ENCODE results near the gene LYZL6.
"Not testable (repeated sequence)": the region's sequence is repeated elsewhere in the genome, so short reads cannot be mapped to it uniquely, and the experiment has no call there.

LYZL6 gene

GRCh38 chr17:35944151-35944550, 638 bp upstream of the LYZL6 start:
- DNase-seq = no peak

- no peak for DNase-seq
Observed at GRCh38 chr17:35942588-35943186, 826 bp downstream of the LYZL6 start.

- not testable (repeated sequence) for DNase-seq
Observed at GRCh38 chr17:35938492-35938891, 5.0 kb downstream of the LYZL6 start.

GRCh38 chr17:35936063-35936462, 7.5 kb downstream of the LYZL6 start:
- no peak for DNase-seq

GRCh38 chr17:35934760-35935159, 8.8 kb downstream of the LYZL6 start:
- DNase-seq = no peak

- no peak for DNase-seq
Observed at GRCh38 chr17:35932586-35932985, 10.9 kb downstream of the LYZL6 start.

GRCh38 chr17:35931794-35932425, 11.6 kb downstream of the LYZL6 start:
- DNase-seq = no peak

GRCh38 chr17:35930211-35931065, 13.1 kb downstream of the LYZL6 start, which contains the start of gene RDM1:
RDM1 (minus strand) TSS chr17:35930773; CDS start chr17:35930727, 46 bp downstream.
- DNase-seq = peak; percentile 95

- no peak for DNase-seq
Observed at GRCh38 chr17:35927714-35928113, 15.8 kb downstream of the LYZL6 start.

GRCh38 chr17:35923609-35924114, 19.9 kb downstream of the LYZL6 start:
- no peak for DNase-seq

- no peak for DNase-seq
Observed at GRCh38 chr17:35920229-35920628, 23.3 kb downstream of the LYZL6 start.

- no peak for DNase-seq
Observed at GRCh38 chr17:35918665-35919064, 24.8 kb downstream of the LYZL6 start.

- no peak for DNase-seq
Observed at GRCh38 chr17:35917519-35918213, 25.8 kb downstream of the LYZL6 start.

GRCh38 chr17:35915153-35915964, 28.2 kb downstream of the LYZL6 start:
- no peak for DNase-seq

- DNase-seq = no peak
Observed at GRCh38 chr17:35914354-35914753, 29.2 kb downstream of the LYZL6 start.

GRCh38 chr17:35913609-35914008, 29.9 kb downstream of the LYZL6 start:
- no peak for DNase-seq

- DNase-seq = no peak
Observed at GRCh38 chr17:35912942-35913341, 30.6 kb downstream of the LYZL6 start.

GRCh38 chr17:35912339-35912912, 31.1 kb downstream of the LYZL6 start:
- DNase-seq = no peak

- no peak for DNase-seq
Observed at GRCh38 chr17:35909408-35909807, 34.1 kb downstream of the LYZL6 start.

- no peak for DNase-seq
Observed at GRCh38 chr17:35907691-35908090, 35.8 kb downstream of the LYZL6 start.

- no peak for DNase-seq
Observed at GRCh38 chr17:35906926-35907637, 36.4 kb downstream of the LYZL6 start.
